HCT116 (cell line): ENCODE results near the gene PRKX. TPM values are rescaled to one million over a fixed set of nuclear protein-coding genes. Genes with fewer than 3 reads are reported as not detected.
"Not testable (repeated sequence)": the region's sequence is repeated elsewhere in the genome, so short reads cannot be mapped to it uniquely, and the experiment has no call there.

ENCODE experiments used
- ATAC-seq: fragments of 200-7000 bp; cut with Tn5 transposase; 2 replicates; pipeline ENCODE4 v1.9.1; 2020; ENCODE audit warnings: mild to moderate bottlenecking, moderate library complexity
- BruUV-seq: library from RNA; stranded (reverse); fragments of 400-500 nt; replicated peaks from 2 replicates; lab custom pipeline; 2021; lab: Mats Ljungman, UMichigan
- CTCF ChIA-PET: fragments of 300-600 bp; sonication (Branson Sonifier 250); formaldehyde crosslinking; loops from one replicate; lab custom pipeline; 2021; ENCODE audit warnings: antibody characterized with exemption; lab: Charles Lee
- POLR2A ChIA-PET: fragments of 300-600, 350-600 bp; sonication (Branson Sonifier 250); formaldehyde crosslinking; loops from one replicate; lab custom pipeline; 2021; ENCODE audit warnings: antibody characterized with exemption; lab: Charles Lee
- RAD21 ChIA-PET, 2 experiments: fragments of 300-600 bp; sonication (Branson Sonifier 250); formaldehyde crosslinking; loops; one replicate each; lab custom pipeline; 2023; ENCODE audit warnings: low total read pairs in 2 of 2; ENCODE audit not compliant: uncharacterized antibody in 2 of 2, unreplicated experiment in 2 of 2, low non-redundant PET in 1 of 2; lab: Charles Lee
- DNase-seq: peaks from one replicate; pipeline ENCODE4 v3.0.0-alpha.2; 2010; ENCODE audit warnings: low read depth, low spot score
- H2AFZ ChIP-seq: fragments of 200-600 bp; shearing (Covaris generic), sonication (generic); 2 replicates; pipeline ENCODE4 v1.6.1; 2017; ENCODE audit warnings: low read depth, mixed run types, mixed read lengths, antibody characterized with exemption, low read length; ENCODE audit not compliant: poor library complexity, severe bottlenecking
- H3K27ac ChIP-seq: 2 replicates; pipeline ENCODE4 v1.5.1; 2012; ENCODE audit warnings: low read depth, low read length
- H3K27me3 ChIP-seq: fragments of 200-600 bp; sonication (generic); 2 replicates; pipeline ENCODE4 v1.6.1; 2016; ENCODE audit warnings: mixed run types, low read length, mixed read lengths; ENCODE audit not compliant: insufficient read depth
- H3K36me3 ChIP-seq, 2 experiments: fragments of 200-500 bp in 1 of 2; fragments of 200-600 bp in 1 of 2; sonication (Bioruptor generic) in 1 of 2; sonication (generic) in 1 of 2; 2 replicates each; pipeline versions ENCODE4 v1.5.1 to v1.6.1; 2014 to 2016; ENCODE audit warnings: low read length in 2 of 2, inconsistent platforms in 1 of 2, mixed read lengths in 1 of 2, mixed run types in 1 of 2; ENCODE audit not compliant: insufficient read depth in 2 of 2, control insufficient read depth in 1 of 2
- H3K4me1 ChIP-seq, 2 experiments: fragments of 200-600 bp in 1 of 2; sonication (generic) in 1 of 2; 2 replicates each; pipeline versions ENCODE4 v1.5.1 to v1.6.1; 2012 to 2017; ENCODE audit warnings: low read length in 2 of 2, inconsistent platforms in 1 of 2, mild to moderate bottlenecking in 1 of 2, mixed read lengths in 1 of 2, mixed run types in 1 of 2, moderate library complexity in 1 of 2; ENCODE audit not compliant: insufficient read depth in 2 of 2, control insufficient read depth in 1 of 2
- H3K4me2 ChIP-seq: fragments of 200-600 bp; sonication (generic); 2 replicates; pipeline ENCODE4 v1.6.1; 2017; ENCODE audit warnings: mixed run types, low read length, mixed read lengths
- H3K4me3 ChIP-seq, 2 experiments: fragments of 200-600 bp in 1 of 2; sonication (generic) in 1 of 2; replicated peaks in 1 of 2; 2 replicates each; pipeline ENCODE4 v1.5.1; 2011 to 2016; ENCODE audit warnings: low read length in 2 of 2, control low read depth in 1 of 2, low read depth in 1 of 2, mild to moderate bottlenecking in 1 of 2, mixed read lengths in 1 of 2, mixed run types in 1 of 2
- H3K79me2 ChIP-seq: fragments of 200-600 bp; sonication (generic); 2 replicates; pipeline ENCODE4 v1.6.1; 2017; ENCODE audit warnings: mild to moderate bottlenecking, mixed run types, low read length, moderate library complexity, mixed read lengths; ENCODE audit not compliant: insufficient read depth
- H3K9ac ChIP-seq: fragments of 200-600 bp; sonication (generic); 2 replicates; pipeline ENCODE4 v1.6.1; 2016; ENCODE audit warnings: low read length, mixed read lengths
- H3K9me2 ChIP-seq: fragments of 200-600 bp; sonication (generic), shearing (Covaris generic); 2 replicates; pipeline ENCODE4 v1.6.1; 2017; ENCODE audit warnings: mixed run types, mild to moderate bottlenecking, moderate library complexity; ENCODE audit not compliant: insufficient read depth
- H3K9me3 ChIP-seq, 2 experiments: fragments of 200-500 bp in 1 of 2; fragments of 200-600 bp in 1 of 2; sonication (Bioruptor generic) in 1 of 2; sonication (generic) in 1 of 2; 2 replicates each; pipeline ENCODE4 v1.6.1; 2014 to 2017; ENCODE audit warnings: low read length in 2 of 2, mixed read lengths in 2 of 2, inconsistent platforms in 1 of 2, low read depth in 1 of 2, mild to moderate bottlenecking in 1 of 2, mixed run types in 1 of 2, moderate library complexity in 1 of 2; ENCODE audit not compliant: control insufficient read depth in 1 of 2, insufficient read depth in 1 of 2
- H4K20me1 ChIP-seq: fragments of 200-600 bp; sonication (generic), shearing (Covaris generic); 2 replicates; pipeline ENCODE4 v1.6.1; 2017; ENCODE audit warnings: mixed run types, mild to moderate bottlenecking, moderate library complexity; ENCODE audit not compliant: insufficient read depth
- CBX3 ChIP-seq: IDR thresholded peaks from 2 replicates; pipeline ENCODE4 v1.6.1; 2012; ENCODE audit warnings: low read depth
- CTCF ChIP-seq, 3 experiments: fragments of 200-600 bp in 1 of 3; sonication (generic) in 1 of 3; IDR thresholded peaks in 2 of 3; conservative IDR thresholded peaks in 1 of 3; 2 replicates each; pipeline ENCODE4 v1.5.1; 2012 to 2017; ENCODE audit warnings: low read depth in 2 of 3, low read length in 2 of 3, antibody characterized with exemption in 1 of 3, borderline replicate concordance in 1 of 3, control low read depth in 1 of 3, mild to moderate bottlenecking in 1 of 3, mixed read lengths in 1 of 3, mixed run types in 1 of 3, moderate library complexity in 1 of 3; ENCODE audit not compliant: insufficient read depth in 1 of 3
- RAD21 ChIP-seq: IDR thresholded peaks from 2 replicates; pipeline ENCODE4 v1.6.1; 2012; ENCODE audit warnings: low read depth, mild to moderate bottlenecking
- SIN3A ChIP-seq: IDR thresholded peaks from 2 replicates; pipeline ENCODE4 v1.6.1; 2012; ENCODE audit warnings: low read depth
- TCF7L2 ChIP-seq: IDR thresholded peaks from 2 replicates; pipeline ENCODE4 v1.7.0; 2011; ENCODE audit warnings: borderline replicate concordance, inconsistent platforms; ENCODE audit not compliant: insufficient read depth, insufficient read length; ENCODE audit errors: extremely low read depth
- intact Hi-C: fragments of 100-400 bp; cut with micrococcal nuclease; formaldehyde crosslinking; loops from 2 replicates; pipeline ENCODE4 v1.10.0; 2022
- total RNA-seq: library from RNA; stranded (reverse); gene quantifications from one replicate; pipeline ENCODE4 v1.2.1, GENCODE V29; 2021; ENCODE audit not compliant: unreplicated experiment

The PRKX gene
- total RNA-seq, 1 experiment from 2014 or later: 26.7 TPM

DNA sequence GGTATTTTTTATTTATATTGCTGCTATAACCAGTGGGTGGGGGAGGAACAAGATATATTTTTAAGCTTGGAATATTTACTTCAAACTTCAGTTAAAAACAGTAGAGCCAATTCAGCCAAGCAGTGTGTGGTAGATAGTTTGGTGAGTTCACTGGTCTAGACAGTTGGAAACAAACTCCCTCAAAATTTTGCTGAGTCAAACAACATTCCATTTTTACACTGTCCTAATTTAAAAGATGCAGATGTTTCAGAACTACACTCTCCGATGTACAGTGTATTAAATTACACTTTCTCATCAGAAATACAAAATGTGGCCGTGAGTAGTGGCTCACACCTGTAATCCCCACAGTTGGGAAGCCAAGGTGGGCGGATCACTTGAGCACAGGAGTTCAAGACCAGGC, 23.3 kb downstream of the PRKX start:
- no peak for DNase-seq

GRCh38 chrX:3683236-3683635, 30.2 kb downstream of the PRKX start:
- H3K4me1 ChIP-seq, H3K9me2 ChIP-seq, H3K9ac ChIP-seq, RAD21 ChIA-PET, H3K9me3 ChIP-seq, H3K27me3 ChIP-seq, POLR2A ChIA-PET, CTCF ChIA-PET, H3K27ac ChIP-seq, H3K4me3 ChIP-seq, H3K4me2 ChIP-seq, H2AFZ ChIP-seq, ATAC-seq, H3K79me2 ChIP-seq, BruUV-seq, H4K20me1 ChIP-seq, intact Hi-C loops, H3K36me3 ChIP-seq, DNase-seq: not testable (repeated sequence)

More for the DNA sequence above, 23.3 kb downstream of the PRKX start:
- CTCF ChIA-PET: no interaction called here
- Histone ChIP-seq H3K4me1 (no peaks in the 10 kb centered on the region), H3K9me2 (no peaks in the 10 kb centered on the region), H3K9ac (no peak overlapping the region), H4K20me1 (no peaks in the 10 kb centered on the region), H3K27me3 (no peaks in the 10 kb centered on the region), H3K27ac (no peak overlapping the region), H3K36me3 (no peaks in the 10 kb centered on the region), H3K4me3 (no peak overlapping the region), H3K9me3 (no peaks in the 10 kb centered on the region), H3K4me2 (no peak overlapping the region), H2AFZ (no peak overlapping the region), H3K79me2 (no peaks in the 10 kb centered on the region)
- TF ChIP-seq TCF7L2 (no peak), RAD21 (no peak), CTCF (IDR thresholded peaks at IDR 0.05 in 2 of 3, conservative IDR thresholded peaks at IDR 0.05 in 1 of 3; ENCODE audit: borderline replicate concordance in 1 of 3, insufficient read depth in 1 of 3, low read depth in 2 of 3, low read length in 2 of 3) (no peak), SIN3A (no peak), CBX3 (no peak)
- ATAC-seq: no peak
- intact Hi-C loops: no loop called here
- RAD21 ChIA-PET: no interaction called here
- POLR2A ChIA-PET: no interaction called here
- BruUV-seq: no TSS peak
